Right lobe of liver (tissue), 4 donors: ENCODE measurements around the gene EML5.

Experiments
- POLR2A ChIP-seq: fragments of 450-650 bp; IDR thresholded peaks from one replicate; pipeline ENCODE4 v1.6.1; 2017; ENCODE audit warnings: antibody characterized with exemption, mild to moderate bottlenecking
- TF ChIP-seq, protein P1 (sequence below), 4 donors: fragments of 200-600 bp in 3 of 4; fragments of 450-650 bp in 1 of 4; IDR thresholded peaks; one replicate each; pipeline versions ENCODE4 v1.5.1 to v1.8.0; 2016 to 2022; ENCODE audit warnings: antibody characterized with exemption in 4 of 4, mild to moderate bottlenecking in 2 of 4
- donor health status: DM: no; HTN: no; CAD: no.
- donor health status: DM: no; HTN: no; CAD: no.
- donor health status: DM: no; HTN: yes; CAD: no.

DNA sequence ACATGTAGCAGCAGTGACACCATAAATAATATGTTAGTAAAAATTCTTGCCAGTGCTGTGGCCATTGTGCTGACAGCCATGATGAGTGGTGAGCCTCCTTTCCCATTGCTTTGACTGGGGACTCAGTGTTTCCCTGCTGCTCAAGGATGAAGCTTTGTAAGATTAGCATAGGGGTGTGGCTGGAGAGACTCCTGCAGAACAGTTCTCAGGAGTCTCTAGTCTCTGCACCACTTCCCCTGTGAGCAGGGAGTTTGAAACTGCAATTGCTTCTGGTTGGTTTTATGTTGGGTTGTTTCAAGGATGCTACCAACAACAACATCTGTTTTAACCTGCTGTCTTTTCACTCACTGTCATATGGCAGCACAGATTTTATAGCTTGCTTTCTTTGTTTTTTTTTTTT is 188.5 kb downstream of the EML5 start:
- TF ChIP-seq, protein P1, sequence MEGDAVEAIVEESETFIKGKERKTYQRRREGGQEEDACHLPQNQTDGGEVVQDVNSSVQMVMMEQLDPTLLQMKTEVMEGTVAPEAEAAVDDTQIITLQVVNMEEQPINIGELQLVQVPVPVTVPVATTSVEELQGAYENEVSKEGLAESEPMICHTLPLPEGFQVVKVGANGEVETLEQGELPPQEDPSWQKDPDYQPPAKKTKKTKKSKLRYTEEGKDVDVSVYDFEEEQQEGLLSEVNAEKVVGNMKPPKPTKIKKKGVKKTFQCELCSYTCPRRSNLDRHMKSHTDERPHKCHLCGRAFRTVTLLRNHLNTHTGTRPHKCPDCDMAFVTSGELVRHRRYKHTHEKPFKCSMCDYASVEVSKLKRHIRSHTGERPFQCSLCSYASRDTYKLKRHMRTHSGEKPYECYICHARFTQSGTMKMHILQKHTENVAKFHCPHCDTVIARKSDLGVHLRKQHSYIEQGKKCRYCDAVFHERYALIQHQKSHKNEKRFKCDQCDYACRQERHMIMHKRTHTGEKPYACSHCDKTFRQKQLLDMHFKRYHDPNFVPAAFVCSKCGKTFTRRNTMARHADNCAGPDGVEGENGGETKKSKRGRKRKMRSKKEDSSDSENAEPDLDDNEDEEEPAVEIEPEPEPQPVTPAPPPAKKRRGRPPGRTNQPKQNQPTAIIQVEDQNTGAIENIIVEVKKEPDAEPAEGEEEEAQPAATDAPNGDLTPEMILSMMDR (IDR thresholded peaks at IDR 0.05), result no peak
- TF ChIP-seq POLR2A, result no peak
